Stimulated activated naive CD8-positive, alpha-beta T cell treated with anti-CD3 and anti-CD28 coated beads, Interleukin-15, amount 100 ng/mL, for 72 hours (primary cell): ENCODE results near the gene GPR157.

Experiments used
- ATAC-seq: fragments of 150-1000 bp; cut with Tn5 transposase; 2 replicates; pipeline ENCODE4 v1.10.0; 2021; ENCODE audit warnings: mild to moderate bottlenecking, moderate library complexity
- DNase-seq, 2 donors: peaks; one replicate each; pipeline ENCODE4 v3.0.0; 2021 to 2022
- H3K27ac Mint-ChIP-seq, 2 donors: one replicate each; pipeline ENCODE4 v1.8.0; 2022; ENCODE audit warnings: mild to moderate bottlenecking in 2 of 2, mixed read lengths in 2 of 2, moderate library complexity in 2 of 2
- H3K27me3 Mint-ChIP-seq: one replicate; pipeline ENCODE4 v1.8.0; 2022; ENCODE audit warnings: mixed read lengths
- H3K4me1 Mint-ChIP-seq: one replicate; pipeline ENCODE4 v1.8.0; 2022; ENCODE audit warnings: mild to moderate bottlenecking, mixed read lengths
- H3K4me3 Mint-ChIP-seq, 2 donors: one replicate each; pipeline ENCODE4 v1.8.0; 2022; ENCODE audit warnings: mild to moderate bottlenecking in 2 of 2, mixed read lengths in 2 of 2, moderate library complexity in 1 of 2
- H3K9me3 Mint-ChIP-seq, 2 donors: one replicate each; pipeline ENCODE4 v1.8.0; 2022; ENCODE audit warnings: mixed read lengths in 2 of 2

Gene GPR157

DNA sequence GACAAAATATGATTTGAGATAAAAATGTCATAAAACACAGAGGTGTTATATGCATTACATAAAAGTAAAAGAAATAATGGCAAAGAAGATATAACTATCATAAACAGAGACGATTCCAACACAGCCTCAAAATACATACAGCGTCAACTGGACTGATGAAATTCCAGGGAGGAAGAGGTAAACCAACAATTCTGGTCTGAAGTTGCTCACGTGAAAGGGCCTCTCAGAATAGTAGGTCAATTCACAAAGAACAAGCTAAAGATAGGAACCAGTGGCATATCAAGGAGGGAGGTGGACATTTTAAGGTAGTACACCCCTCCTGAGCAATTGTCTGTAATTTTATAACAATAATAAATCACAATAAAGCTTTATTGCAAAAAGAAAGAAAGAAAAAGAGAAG lies 78.1 kb downstream of the GPR157 start:
- H3K4me3 Mint-ChIP-seq = no peak overlapping the region
- no peak overlapping the region for H3K27ac Mint-ChIP-seq
- ATAC-seq = no peak
- H3K4me1 Mint-ChIP-seq = no peaks in the 10 kb centered on the region
- no peaks in the 10 kb centered on the region for H3K27me3 Mint-ChIP-seq
- H3K9me3 Mint-ChIP-seq = no peaks in the 10 kb centered on the region
- no peak for DNase-seq
